Skeletal muscle tissue (tissue), 4 donors: Measurements from ENCODE around the gene MYO7B. TPM values are rescaled to one million over a fixed set of nuclear protein-coding genes. Genes with fewer than 3 reads are reported as not detected.

Experiments
- H3K27ac ChIP-seq: one replicate; pipeline ENCODE4 v1.7.0; 2013; ENCODE audit warnings: mild to moderate bottlenecking, low read depth, low read length, inconsistent platforms
- H3K27me3 ChIP-seq, 3 donors: one replicate each; pipeline ENCODE4 v1.7.0; 2013; ENCODE audit warnings: low read length in 3 of 3; ENCODE audit not compliant: control insufficient read depth in 3 of 3, insufficient read depth in 3 of 3
- H3K36me3 ChIP-seq, 3 donors: one replicate each; pipeline ENCODE4 v1.7.0; 2013; ENCODE audit warnings: low read length in 3 of 3; ENCODE audit not compliant: control insufficient read depth in 3 of 3, insufficient read depth in 3 of 3
- H3K4me1 ChIP-seq, 3 donors: one replicate each; pipeline ENCODE4 v1.7.0; 2013; ENCODE audit warnings: low read length in 3 of 3, mild to moderate bottlenecking in 3 of 3; ENCODE audit not compliant: control insufficient read depth in 3 of 3, insufficient read depth in 3 of 3
- H3K4me3 ChIP-seq, 3 donors: one replicate each; pipeline ENCODE4 v1.7.0; 2013; ENCODE audit warnings: low read length in 3 of 3
- H3K9ac ChIP-seq, 3 donors: one replicate each; pipeline ENCODE4 v1.7.0; 2013; ENCODE audit warnings: low read length in 3 of 3, mild to moderate bottlenecking in 3 of 3, moderate library complexity in 2 of 3, low read depth in 1 of 3
- H3K9me3 ChIP-seq, 3 donors: one replicate each; pipeline ENCODE4 v1.7.0; 2013; ENCODE audit warnings: low read length in 3 of 3; ENCODE audit not compliant: control insufficient read depth in 3 of 3
- total RNA-seq: library from RNA; depleted of rRNA; stranded (reverse); fragments of >200 nt; gene quantifications from one replicate; pipeline ENCODE4 v1.2.3, GENCODE V29; 2014
- donor health status: Osteomylitis.

The MYO7B gene
- total RNA-seq, 1 donor from 2014 or later: 1.0 TPM

- Histone ChIP-seq H3K27ac (no peak overlapping the region), H3K9me3 (no peaks in the 10 kb centered on the region), H3K9ac (peak overlapping the region in 1 of 3 donors; percentile 73), H3K27me3 (peaks cover 0 to 28% (median 9%) of the 10 kb centered on the region in 3 donors), H3K36me3 (no peaks in the 10 kb centered on the region), H3K4me1 (peaks cover 11 to 27% (median 18%) of the 10 kb centered on the region in 3 donors), H3K4me3 (peak overlapping the region; percentile 42 to 65 (median 62))
Observed at GRCh38 chr2:127681288-127681804, 145.9 kb downstream of the MYO7B start.

DNA sequence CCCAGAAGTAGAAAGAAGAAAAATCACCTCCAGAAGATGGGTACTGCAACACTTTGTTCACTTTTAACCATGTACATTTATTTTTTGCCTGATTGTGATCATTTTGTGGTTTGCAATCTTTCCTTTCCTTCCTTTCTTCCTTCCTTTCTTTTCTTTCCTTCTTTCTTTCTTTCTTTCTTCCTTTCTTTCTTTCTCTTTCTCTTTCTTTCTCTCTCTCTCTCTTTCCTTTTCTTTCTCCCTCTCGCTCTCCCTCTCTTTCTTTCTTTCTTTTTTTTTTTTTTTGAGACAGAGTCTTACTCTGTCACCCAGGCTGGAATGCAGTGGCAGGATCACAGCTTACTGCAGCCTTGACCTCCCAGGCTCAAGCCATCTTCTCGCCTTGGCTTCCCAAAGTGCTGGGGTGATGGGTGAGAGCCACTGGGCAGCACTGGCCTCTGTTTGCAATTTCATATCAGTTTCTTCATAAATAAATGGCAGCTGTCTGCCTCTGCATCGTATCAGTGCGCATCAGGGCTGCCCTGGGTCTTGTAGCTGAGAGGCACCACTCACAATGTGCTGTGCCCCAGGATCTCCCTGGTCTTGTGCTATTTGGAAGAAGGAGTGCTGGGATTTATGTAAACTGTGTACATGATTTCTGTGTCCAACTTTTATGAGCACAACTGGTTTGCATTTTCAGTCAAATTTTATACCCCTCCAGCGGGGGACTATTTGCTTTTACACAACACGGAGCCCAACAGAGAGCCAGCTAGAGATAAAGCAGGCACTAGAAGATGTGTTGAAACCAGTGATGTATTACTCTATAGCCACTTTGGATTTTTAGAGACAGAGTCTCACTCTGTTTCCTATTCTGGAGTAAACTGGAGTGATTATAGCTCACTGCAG lies 146.7 kb downstream of the MYO7B start:
- H3K4me1 ChIP-seq: peaks cover 7 to 21% (median 11%) of the 10 kb centered on the region in 3 donors
- H3K27ac ChIP-seq: no peak overlapping the region
- no peaks in the 10 kb centered on the region for H3K36me3 ChIP-seq
- no peaks in the 10 kb centered on the region for H3K9me3 ChIP-seq
- no peak overlapping the region for H3K4me3 ChIP-seq
- peaks cover 0 to 20% (median 3%) of the 10 kb centered on the region in 3 donors for H3K27me3 ChIP-seq
- no peak overlapping the region for H3K9ac ChIP-seq

GRCh38 chr2:127683056-127683455 lies 147.6 kb downstream of the MYO7B start:
- H3K9ac ChIP-seq: no peak overlapping the region
- no peaks in the 10 kb centered on the region for H3K9me3 ChIP-seq
- no peaks in the 10 kb centered on the region for H3K36me3 ChIP-seq
- H3K4me3 ChIP-seq: no peak overlapping the region
- peaks cover 0 to 17% (median 3%) of the 10 kb centered on the region in 3 donors for H3K27me3 ChIP-seq
- no peak overlapping the region for H3K27ac ChIP-seq
- peaks cover 7 to 21% (median 11%) of the 10 kb centered on the region in 3 donors for H3K4me1 ChIP-seq

DNA sequence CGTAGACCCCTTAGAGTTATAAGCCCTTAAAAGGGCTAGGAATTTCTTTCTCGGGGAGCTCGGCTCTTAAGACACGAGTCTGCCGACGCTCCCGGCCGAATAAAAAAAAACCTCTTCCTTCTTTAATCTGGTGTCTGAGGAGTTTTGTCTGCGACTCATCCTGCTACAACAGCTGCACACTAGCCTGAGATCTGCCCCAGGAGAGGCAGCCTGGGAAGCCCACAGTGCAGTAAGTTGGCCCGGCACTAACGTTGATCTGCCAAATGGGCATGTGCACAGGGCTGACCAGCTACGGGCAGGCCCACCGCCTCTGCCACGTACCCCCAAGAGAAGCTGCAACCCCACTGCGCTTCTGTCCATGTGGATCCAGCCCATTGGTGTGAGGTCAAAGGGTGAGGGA lies 148.3 kb downstream of the MYO7B start:
- H3K4me1 ChIP-seq: peaks cover 7 to 21% (median 11%) of the 10 kb centered on the region in 3 donors
- H3K9me3 ChIP-seq: no peaks in the 10 kb centered on the region
- no peak overlapping the region for H3K4me3 ChIP-seq
- no peak overlapping the region for H3K27ac ChIP-seq
- no peak overlapping the region for H3K9ac ChIP-seq
- H3K27me3 ChIP-seq: peaks cover 0 to 10% (median 0%) of the 10 kb centered on the region in 3 donors
- H3K36me3 ChIP-seq: no peaks in the 10 kb centered on the region

- H3K27me3 ChIP-seq: peaks cover 0 to 6% (median 0%) of the 10 kb centered on the region in 3 donors
- no peaks in the 10 kb centered on the region for H3K36me3 ChIP-seq
- H3K27ac ChIP-seq: no peak overlapping the region
- peaks cover 7 to 14% (median 11%) of the 10 kb centered on the region in 3 donors for H3K4me1 ChIP-seq
- no peak overlapping the region for H3K9ac ChIP-seq
- H3K9me3 ChIP-seq: no peaks in the 10 kb centered on the region
- no peak overlapping the region for H3K4me3 ChIP-seq
Observed at GRCh38 chr2:127685410-127686080, 150.1 kb downstream of the MYO7B start.

Other genes with a start within 250 kb of the MYO7B start
- gene ERCC3, start 241.5 kb upstream of the MYO7B start, total RNA-seq: 28.7 TPM
- gene MAP3K2, start 147.7 kb upstream of the MYO7B start, total RNA-seq: 21.9 TPM
- not detected for gene PROC, start 117.3 kb upstream of the MYO7B start, total RNA-seq
- 24.5 TPM for gene IWS1, start 9.2 kb upstream of the MYO7B start, total RNA-seq
- 1.0 TPM for gene GPR17, start 110.5 kb downstream of the MYO7B start, total RNA-seq
- gene LIMS2, start 139.8 kb downstream of the MYO7B start, total RNA-seq: 5.7 TPM
- 7.8 TPM for gene SFT2D3, start 165.8 kb downstream of the MYO7B start, total RNA-seq